A549 (cell line): ENCODE data around the gene TLE1. TPM values are rescaled to one million over a fixed set of nuclear protein-coding genes. Genes with fewer than 3 reads are reported as not detected.

ENCODE experiments used
- ATAC-seq, 2 experiments: fragments of 200-7000 bp in 1 of 2; fragments of >200 bp in 1 of 2; cut with Nextera tagmentation in 1 of 2; cut with Tn5 transposase in 1 of 2; 3 replicates each; pipeline versions ENCODE4 v1.8.0 to v1.9.1; 2018 to 2020; ENCODE audit warnings: mild to moderate bottlenecking in 1 of 2, moderate library complexity in 1 of 2
- CTCF ChIA-PET: fragments of 300-600 bp; sonication (Branson Sonifier 250); formaldehyde crosslinking; extraction: SDS; loops from one replicate; lab custom pipeline; 2021; ENCODE audit warnings: antibody characterized with exemption, inconsistent platforms; lab: Yijun Ruan, JAX
- POLR2A ChIA-PET: fragments of 350-600 bp; formaldehyde crosslinking; extraction: SDS; loops from one replicate; lab custom pipeline; 2021; ENCODE audit warnings: antibody characterized with exemption, inconsistent platforms; lab: Yijun Ruan, JAX
- DNase-seq, 2 experiments: peaks; one replicate each; pipeline versions ENCODE4 v3.0.0 to v3.0.0-alpha.2; 2011 to 2016; ENCODE audit warnings: low read depth in 1 of 2, low spot score in 1 of 2
- FAIRE-seq: peaks from 2 replicates; lab custom pipeline; 2011; peaks lifted over from hg19 to GRCh38; lab: Jason Lieb, UNC
- H3K27ac ChIP-seq, 2 experiments: fragments of >200 bp; sonication (Bioruptor Twin); formaldehyde crosslinking; 3 replicates each; pipeline ENCODE4 v1.5.1; 2016 to 2017
- H3K4me1 ChIP-seq: fragments of >200 bp; sonication (Bioruptor Twin); formaldehyde crosslinking; 3 replicates; pipeline ENCODE4 v1.6.1; 2016
- H3K4me2 ChIP-seq: fragments of >200 bp; sonication (Bioruptor Twin); formaldehyde crosslinking; 3 replicates; pipeline ENCODE4 v1.6.1; 2016
- H3K4me3 ChIP-seq: fragments of >200 bp; sonication (Bioruptor Twin); formaldehyde crosslinking; 3 replicates; pipeline ENCODE4 v1.5.1; 2016
- H3K9me3 ChIP-seq: fragments of >200 bp; sonication (Bioruptor Twin); formaldehyde crosslinking; 3 replicates; pipeline ENCODE4 v1.6.1; 2016
- CHD4 ChIP-seq: fragments of 200-600 bp; sonication (generic); IDR thresholded peaks from 2 replicates; pipeline ENCODE4 v1.6.1; 2016; ENCODE audit warnings: antibody characterized with exemption, mild to moderate bottlenecking, borderline replicate concordance
- EHF ChIP-seq: fragments of 250-450 bp; sonication (Bioruptor Pico); IDR thresholded peaks from 2 replicates; pipeline ENCODE4 v1.5.0; 2020; ENCODE audit warnings: mild to moderate bottlenecking
- ELK1 ChIP-seq: fragments of 150-350 bp; IDR thresholded peaks from 2 replicates; pipeline ENCODE4 v1.6.1; 2014; ENCODE audit warnings: low read depth, mild to moderate bottlenecking, low read length
- FOSB ChIP-seq: fragments of 250-450 bp; sonication (Bioruptor Pico); IDR thresholded peaks from 2 replicates; pipeline ENCODE4 v1.5.0; 2020; ENCODE audit warnings: mild to moderate bottlenecking, moderate library complexity
- GATA3 ChIP-seq: IDR thresholded peaks from 2 replicates; pipeline ENCODE4 v1.6.1; 2012; ENCODE audit warnings: borderline replicate concordance
- HEYL ChIP-seq: fragments of 250-450 bp; sonication (Bioruptor Pico); IDR thresholded peaks from 2 replicates; pipeline ENCODE4 v1.8.0; 2021; ENCODE audit warnings: mild to moderate bottlenecking, moderate library complexity
- JUNB ChIP-seq: fragments of >200 bp; sonication (Bioruptor Twin); formaldehyde crosslinking; IDR thresholded peaks from 2 replicates; pipeline ENCODE4 v1.6.1; 2016
- MAFK ChIP-seq: fragments of 450-650 bp; IDR thresholded peaks from 2 replicates; pipeline ENCODE4 v1.6.1; 2014; ENCODE audit not compliant: partially characterized antibody
- PBX3 ChIP-seq: IDR thresholded peaks from 2 replicates; pipeline ENCODE4 v1.6.1; 2012
- RAD21 ChIP-seq, 2 experiments: fragments of >200 bp in 1 of 2; sonication (Bioruptor Twin) in 1 of 2; formaldehyde crosslinking in 1 of 2; IDR thresholded peaks in 1 of 2; conservative IDR thresholded peaks in 1 of 2; 2 replicates in 1 of 2; 3 replicates in 1 of 2; pipeline ENCODE4 v1.6.1; 2012 to 2018; ENCODE audit warnings: inconsistent platforms in 1 of 2
- TFCP2L1 ChIP-seq: fragments of 250-450 bp; sonication (Bioruptor Pico); IDR thresholded peaks from 2 replicates; pipeline ENCODE4 v1.5.0; 2021; ENCODE audit warnings: mild to moderate bottlenecking
- TP53 ChIP-seq: fragments of 250-450 bp; sonication (Bioruptor Pico); IDR thresholded peaks from 2 replicates; pipeline ENCODE4 v1.5.0; 2021; ENCODE audit warnings: mild to moderate bottlenecking, moderate library complexity
- USF2 ChIP-seq: fragments of 450-650 bp; IDR thresholded peaks from 2 replicates; pipeline ENCODE4 v1.6.1; 2014; ENCODE audit warnings: antibody characterized with exemption
- ZFP36 ChIP-seq: fragments of 450-650 bp; IDR thresholded peaks from 2 replicates; pipeline ENCODE4 v1.6.1; 2014; ENCODE audit warnings: borderline replicate concordance; ENCODE audit not compliant: partially characterized antibody
- WGBS: methylation state at CpG from one replicate; pipeline ENCODE4 v1.1.6; 2017; ENCODE audit errors: missing lambda C conversion rate; 5-methylcytosine and 5-hydroxymethylcytosine counted together
- polyA plus RNA-seq, 4 experiments: library from polyadenylated mRNA; depleted of rRNA in 3 of 4; stranded (reverse); fragments of >200 nt; fragmentation: RNase III in 1 of 4; extraction: RNeasy Plus Mini Kit Qiagen cat#74134 plus additional on column Dnase treatment in 1 of 4; gene quantifications; 2 replicates in 3 of 4; 3 replicates in 1 of 4; pipeline ENCODE4 v1.2.3, GENCODE V29; 2011 to 2017

The TLE1 gene
- polyA plus RNA-seq, 2 of the 4 experiments (the other 2 are of a cell fraction) = 45.8 to 117 TPM

- Histone ChIP-seq H3K4me2 (peak overlapping the region; percentile 33), H3K4me1 (peaks cover 42% of the 10 kb centered on the region), H3K4me3 (no peak overlapping the region), H3K27ac (peak overlapping the region; percentile 21 to 79; a peak in 3 of 6 replicates), H3K9me3 (no peaks in the 10 kb centered on the region)
- ATAC-seq (no peak), DNase-seq (no peak), FAIRE-seq (no peak)
- POLR2A ChIA-PET = interaction anchor here (0.6 kb wide), 1 partner anchor 334 kb away, joined by 3 read pairs; no protein-coding TSS in a partner anchor
- CTCF ChIA-PET = interaction anchor here (1.0 to 1.3 kb wide), 3 partner anchors 11 to 41 kb away, joined by 3 to 4 read pairs (median 3); no protein-coding TSS in a partner anchor
- TF ChIP-seq RAD21 (conservative IDR thresholded peaks at IDR 0.05 in 1 of 2, IDR thresholded peaks at IDR 0.05 in 1 of 2) = peak; percentile 14 to 18; a peak in 1 of 5 replicates
- no peak for TF ChIP-seq ZFP36
- WGBS = 46% methylated on average over 4 of the region's 4 CpGs
Observed at GRCh38 chr9:81552581-81552991, 136.8 kb downstream of the TLE1 start.

- POLR2A ChIA-PET = no interaction called here
- DNase-seq = no peak
Observed at GRCh38 chr9:81550207-81550583, 139.2 kb downstream of the TLE1 start.

GRCh38 chr9:81549500-81550206, 139.7 kb downstream of the TLE1 start:
- ChIA-PET CTCF (interaction anchor here (0.8 to 1.5 kb wide), 2 partner anchors 18 to 66 kb away, joined by 3 to 4 read pairs; no protein-coding TSS in a partner anchor), POLR2A (no interaction called here)
- ATAC-seq (peak; percentile 66 to 68), DNase-seq (peak; percentile 28 to 45), FAIRE-seq (no peak)
- Histone ChIP-seq H3K4me2 (peak overlapping the region; percentile 74), H3K27ac (peak overlapping the region; percentile 61 to 79), H3K4me3 (no peak overlapping the region), H3K4me1 (peaks cover 57% of the 10 kb centered on the region), H3K9me3 (no peaks in the 10 kb centered on the region)
- no peak for TF ChIP-seq PBX3
- no peak for TF ChIP-seq HEYL (CRISPR knock-in tag)
- 26% methylated on average over 6 of the region's 6 CpGs for WGBS

More at GRCh38 chr9:81550207-81550583, 139.2 kb downstream of the TLE1 start:
- ATAC-seq (no peak), FAIRE-seq (no peak)
- no peak for TF ChIP-seq EHF (CRISPR knock-in tag)
- no peak for TF ChIP-seq JUNB
- no peak for TF ChIP-seq TP53 (CRISPR knock-in tag)
- Histone ChIP-seq H3K9me3 (no peaks in the 10 kb centered on the region), H3K4me1 (peaks cover 57% of the 10 kb centered on the region), H3K4me2 (peak overlapping the region; percentile 74), H3K4me3 (no peak overlapping the region), H3K27ac (peak overlapping the region; percentile 61 to 79)
- CTCF ChIA-PET = interaction anchor here (0.8 to 1.5 kb wide), 2 partner anchors 18 to 67 kb away, joined by 3 to 4 read pairs; no protein-coding TSS in a partner anchor
- WGBS = 48% methylated on average over 3 of the region's 3 CpGs

- no peak for FAIRE-seq
- Histone ChIP-seq H3K4me2 (peak overlapping the region; percentile 74), H3K4me1 (peaks cover 57% of the 10 kb centered on the region), H3K9me3 (no peaks in the 10 kb centered on the region), H3K4me3 (no peak overlapping the region), H3K27ac (peak overlapping the region; percentile 61 to 74; a peak in 5 of 6 replicates)
- ChIA-PET POLR2A (no interaction called here), CTCF (no interaction called here)
- no peak for DNase-seq
- WGBS = 88% methylated on average over 2 of the region's 2 CpGs
- no peak for ATAC-seq
- TF ChIP-seq CHD4 (no peak), TFCP2L1 (no peak), PBX3 (no peak), MAFK (no peak), ELK1 (no peak), FOSB (CRISPR knock-in tag) (no peak), GATA3 (no peak), HEYL (CRISPR knock-in tag) (no peak), USF2 (no peak)
Observed at GRCh38 chr9:81548911-81549310, 140.4 kb downstream of the TLE1 start.
